K562 (cell line): ENCODE data around the gene PTP4A2. TPM values are rescaled to one million over a fixed set of nuclear protein-coding genes. Genes with fewer than 3 reads are reported as not detected.

Experiments
- BRD4 ChIP-seq: fragments of 200-600 bp; sonication (generic); IDR thresholded peaks from 2 replicates; pipeline ENCODE4 v1.6.1; 2017; ENCODE audit warnings: inconsistent platforms
- CEBPB ChIP-seq: fragments of 450-650 bp; IDR thresholded peaks from 2 replicates; pipeline ENCODE4 v1.6.1; 2016; ENCODE audit warnings: missing genetic modification characterization, missing compliant biosample characterization
- MTA1 ChIP-seq: fragments of 450-650 bp; IDR thresholded peaks from 2 replicates; pipeline ENCODE4 v1.6.1; 2017; ENCODE audit warnings: borderline replicate concordance
- MTA3 ChIP-seq: fragments of 450-650 bp; formaldehyde crosslinking; IDR thresholded peaks from 2 replicates; pipeline ENCODE4 v1.6.1; 2017; ENCODE audit warnings: mild to moderate bottlenecking, borderline replicate concordance
- REST ChIP-seq, 2 experiments: fragments of 450-650 bp; formaldehyde crosslinking in 1 of 2; IDR thresholded peaks; 2 replicates each; pipeline versions ENCODE4 v1.4.0 to v1.6.1; 2014 to 2020; ENCODE audit warnings: mild to moderate bottlenecking in 2 of 2, borderline replicate concordance in 1 of 2, low read depth in 1 of 2
- SRF ChIP-seq, 2 experiments: fragments of 250-450, 450-650 bp in 1 of 2; sonication (Bioruptor Pico) in 1 of 2; sonication (generic) in 1 of 2; formaldehyde crosslinking; IDR thresholded peaks; 2 replicates each; pipeline versions ENCODE4 v1.5.0 to v1.5.1; 2020 to 2022; ENCODE audit warnings: mild to moderate bottlenecking in 1 of 2, missing genetic modification reagents in 1 of 2
- ZNF431 ChIP-seq: sonication (generic); formaldehyde crosslinking; IDR thresholded peaks from 2 replicates; pipeline ENCODE4 v1.8.0; 2022; ENCODE audit warnings: mild to moderate bottlenecking, missing genetic modification reagents
- ZNF584 ChIP-seq: fragments of 200-800 bp; sonication (Bioruptor generic); IDR thresholded peaks from 2 replicates; pipeline ENCODE4 v1.6.1; 2016; ENCODE audit warnings: low read depth, mild to moderate bottlenecking, missing genetic modification characterization, missing compliant biosample characterization
- polyA plus RNA-seq, 8 experiments: library from polyadenylated mRNA; depleted of rRNA in 4 of 8; stranded (reverse) in 5 of 8; unstranded in 3 of 8; fragments of >200 nt; fragmentation: Nextera tagmentation in 2 of 8; fragmentation: Illumina TruSeq in 1 of 8; extraction: Ambion mirVana in 2 of 8; extraction: Trizol in 1 of 8; gene quantifications; 2 replicates each; pipeline versions ENCODE4 v1.2.1 to v1.2.3, GENCODE V29; 2011 to 2014; ENCODE audit warnings: inconsistent platforms in 1 of 8, missing spikeins in 1 of 8
- total RNA-seq, 7 experiments: library from RNA; depleted of rRNA in 6 of 7; stranded (reverse); fragments of >200 nt in 6 of 7; fragmentation: Illumina TruSeq in 2 of 7; extraction: Trizol in 2 of 7; gene quantifications; 2 replicates each; pipeline versions ENCODE4 v1.2.1 to v1.2.3, GENCODE V29; 2011 to 2021; ENCODE audit warnings: low replicate concordance in 1 of 7
- TF ChIP-seq, protein P1 (sequence below): fragments of 250-450 bp; sonication (Bioruptor Pico); IDR thresholded peaks from 2 replicates; pipeline ENCODE4 v1.5.0; 2021; ENCODE audit warnings: mild to moderate bottlenecking, borderline replicate concordance
- TF ChIP-seq, protein P2 (sequence below): fragments of 450-650 bp; IDR thresholded peaks from 2 replicates; pipeline ENCODE4 v1.6.1; 2018; ENCODE audit not compliant: partially characterized antibody

The PTP4A2 gene
- total and polyA plus RNA-seq, 9 of the 15 experiments (the other 6 are each of a cell fraction or from before 2014, with no cell fraction given) = 197 to 870 (median 480) TPM

DNA sequence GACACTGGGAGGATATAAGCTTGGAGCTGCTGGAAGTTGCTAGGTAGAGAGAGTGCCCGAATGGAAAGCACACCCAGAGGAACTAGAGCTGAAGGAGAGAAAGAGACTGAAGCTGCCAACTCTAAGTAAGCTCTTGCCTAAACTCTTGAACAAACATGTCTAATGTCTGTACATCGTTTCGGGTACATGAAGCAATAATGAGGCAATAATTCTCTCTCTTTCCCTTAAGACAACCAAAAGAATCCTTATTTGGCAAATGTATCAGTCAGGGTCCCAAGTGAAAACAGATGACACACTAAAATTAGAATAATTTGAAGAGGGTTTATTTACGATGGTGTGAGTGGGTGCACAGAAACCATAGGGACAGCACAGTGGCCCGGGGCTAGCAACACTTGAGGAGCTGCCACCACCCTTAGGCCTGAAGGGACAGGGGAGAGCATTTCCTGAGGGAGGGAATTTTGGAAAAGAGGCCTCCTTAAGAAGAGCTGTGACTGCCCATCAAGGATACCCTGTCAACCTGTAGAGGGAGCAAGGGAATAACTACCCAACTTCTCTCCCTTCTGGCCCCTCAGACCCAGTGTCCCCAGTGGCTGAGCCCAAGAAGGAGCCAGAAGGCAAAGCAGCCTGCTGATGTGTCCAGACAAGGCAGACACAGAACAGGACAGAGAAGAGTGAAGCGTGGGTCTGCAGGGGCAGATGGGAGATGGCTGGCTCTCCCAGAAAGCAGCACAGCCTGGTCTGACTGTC is 39.4 kb upstream of the PTP4A2 start (continued):
- peak; percentile 71; the same call in 1 of the 2 replicates for TF ChIP-seq REST (IDR thresholded peaks at IDR 0.05; ENCODE audit: borderline replicate concordance)
- TF ChIP-seq REST (CRISPR knock-in tag; IDR thresholded peaks at IDR 0.05; ENCODE audit: low read depth) = no peak
- no peak for TF ChIP-seq MTA3
- TF ChIP-seq, protein P1, sequence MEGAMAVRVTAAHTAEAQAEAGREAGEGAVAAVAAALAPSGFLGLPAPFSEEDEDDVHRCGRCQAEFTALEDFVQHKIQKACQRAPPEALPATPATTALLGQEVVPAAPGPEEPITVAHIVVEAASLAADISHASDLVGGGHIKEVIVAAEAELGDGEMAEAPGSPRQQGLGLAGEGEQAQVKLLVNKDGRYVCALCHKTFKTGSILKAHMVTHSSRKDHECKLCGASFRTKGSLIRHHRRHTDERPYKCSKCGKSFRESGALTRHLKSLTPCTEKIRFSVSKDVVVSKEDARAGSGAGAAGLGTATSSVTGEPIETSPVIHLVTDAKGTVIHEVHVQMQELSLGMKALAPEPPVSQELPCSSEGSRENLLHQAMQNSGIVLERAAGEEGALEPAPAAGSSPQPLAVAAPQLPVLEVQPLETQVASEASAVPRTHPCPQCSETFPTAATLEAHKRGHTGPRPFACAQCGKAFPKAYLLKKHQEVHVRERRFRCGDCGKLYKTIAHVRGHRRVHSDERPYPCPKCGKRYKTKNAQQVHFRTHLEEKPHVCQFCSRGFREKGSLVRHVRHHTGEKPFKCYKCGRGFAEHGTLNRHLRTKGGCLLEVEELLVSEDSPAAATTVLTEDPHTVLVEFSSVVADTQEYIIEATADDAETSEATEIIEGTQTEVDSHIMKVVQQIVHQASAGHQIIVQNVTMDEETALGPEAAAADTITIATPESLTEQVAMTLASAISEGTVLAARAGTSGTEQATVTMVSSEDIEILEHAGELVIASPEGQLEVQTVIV (CRISPR knock-in tag) = no peak
- TF ChIP-seq ZNF584 (CRISPR knock-in tag) = no peak
- no peak for TF ChIP-seq ZNF431 (CRISPR knock-in tag)
- 0 out of 2 replicates have a peak, but pooled peaks have one; percentile 8 for TF ChIP-seq CEBPB (tag)
- TF ChIP-seq SRF (CRISPR knock-in tag; IDR thresholded peaks at IDR 0.05) = 0 out of 4 replicates have a peak, but pooled peaks of 1 of the 2 experiments have one; percentile 22
- no peak for TF ChIP-seq MTA1
- TF ChIP-seq, protein P2, sequence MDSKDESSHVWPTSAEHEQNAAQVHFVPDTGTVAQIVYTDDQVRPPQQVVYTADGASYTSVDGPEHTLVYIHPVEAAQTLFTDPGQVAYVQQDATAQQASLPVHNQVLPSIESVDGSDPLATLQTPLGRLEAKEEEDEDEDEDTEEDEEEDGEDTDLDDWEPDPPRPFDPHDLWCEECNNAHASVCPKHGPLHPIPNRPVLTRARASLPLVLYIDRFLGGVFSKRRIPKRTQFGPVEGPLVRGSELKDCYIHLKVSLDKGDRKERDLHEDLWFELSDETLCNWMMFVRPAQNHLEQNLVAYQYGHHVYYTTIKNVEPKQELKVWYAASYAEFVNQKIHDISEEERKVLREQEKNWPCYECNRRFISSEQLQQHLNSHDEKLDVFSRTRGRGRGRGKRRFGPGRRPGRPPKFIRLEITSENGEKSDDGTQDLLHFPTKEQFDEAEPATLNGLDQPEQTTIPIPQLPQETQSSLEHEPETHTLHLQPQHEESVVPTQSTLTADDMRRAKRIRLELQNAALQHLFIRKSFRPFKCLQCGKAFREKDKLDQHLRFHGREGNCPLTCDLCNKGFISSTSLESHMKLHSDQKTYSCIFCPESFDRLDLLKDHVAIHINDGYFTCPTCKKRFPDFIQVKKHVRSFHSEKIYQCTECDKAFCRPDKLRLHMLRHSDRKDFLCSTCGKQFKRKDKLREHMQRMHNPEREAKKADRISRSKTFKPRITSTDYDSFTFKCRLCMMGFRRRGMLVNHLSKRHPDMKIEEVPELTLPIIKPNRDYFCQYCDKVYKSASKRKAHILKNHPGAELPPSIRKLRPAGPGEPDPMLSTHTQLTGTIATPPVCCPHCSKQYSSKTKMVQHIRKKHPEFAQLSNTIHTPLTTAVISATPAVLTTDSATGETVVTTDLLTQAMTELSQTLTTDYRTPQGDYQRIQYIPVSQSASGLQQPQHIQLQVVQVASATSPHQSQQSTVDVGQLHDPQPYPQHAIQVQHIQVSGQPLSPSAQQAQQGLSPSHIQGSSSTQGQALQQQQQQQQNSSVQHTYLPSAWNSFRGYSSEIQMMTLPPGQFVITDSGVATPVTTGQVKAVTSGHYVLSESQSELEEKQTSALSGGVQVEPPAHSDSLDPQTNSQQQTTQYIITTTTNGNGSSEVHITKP = peak; percentile 23
- no peak for TF ChIP-seq BRD4
